ENCODE data around the gene SHH. TPM values are rescaled to one million over a fixed set of nuclear protein-coding genes. Genes with fewer than 3 reads are reported as not detected.

SHH gene
- total and polyA plus RNA-seq, 8 donors, result 0.29 to 11.0 (median 2.1) TPM

GRCh38 chr7:155847821-155848435 lies 35.7 kb upstream of the SHH start:
- Histone ChIP-seq H3K27ac (no peak overlapping the region), H3K4me3 (no peak overlapping the region), H3K36me3 (no peaks in the 10 kb centered on the region), H3K9me3 (no peaks in the 10 kb centered on the region), H3K27me3 (peaks cover 0 to 35% (median 0%) of the 10 kb centered on the region in 3 donors), H3K4me1 (peaks cover 7 to 19% (median 15%) of the 10 kb centered on the region in 4 donors)
- no peak for DNase-seq
- intact Hi-C loops (cut with DNase I; ENCODE audit: low total_unique reads), result no loop called here
- TF ChIP-seq EP300 (IDR thresholded peaks at IDR 0.05) (no peak), POLR2AphosphoS5 (IDR thresholded peaks at IDR 0.05) (no peak), CTCF (IDR thresholded peaks at IDR 0.05) (no peak), POLR2A (IDR thresholded peaks at IDR 0.05) (no peak)
- 78 to 84% (median 81%) methylated on average over 17 to 18 of the region's 18 CpGs for WGBS, 5 donors

- Histone ChIP-seq H3K4me3 (no peak overlapping the region), H3K9me3 (no peaks in the 10 kb centered on the region), H3K27me3 (peaks cover 0 to 43% (median 0%) of the 10 kb centered on the region in 3 donors), H3K4me1 (peaks cover 7 to 19% (median 15%) of the 10 kb centered on the region in 4 donors), H3K27ac (no peak overlapping the region), H3K36me3 (no peaks in the 10 kb centered on the region)
- WGBS, 5 donors, result 75 to 88% (median 85%) methylated on average over 15 of the region's 15 CpGs
- intact Hi-C loops (cut with DNase I; ENCODE audit: low total_unique reads), result no loop called here
- TF ChIP-seq POLR2A (IDR thresholded peaks at IDR 0.05), result no peak
- no peak for TF ChIP-seq POLR2AphosphoS5 (IDR thresholded peaks at IDR 0.05)
- no peak for TF ChIP-seq EP300 (IDR thresholded peaks at IDR 0.05)
- no peak for TF ChIP-seq CTCF (IDR thresholded peaks at IDR 0.05)
- no peak for DNase-seq
These were observed 34.7 kb upstream of the SHH start for GRCh38 chr7:155846936-155847335.

GRCh38 chr7:155846156-155846555 lies 33.9 kb upstream of the SHH start:
- DNase-seq, result no peak
- Histone ChIP-seq H3K4me3 (no peak overlapping the region), H3K9me3 (no peaks in the 10 kb centered on the region), H3K27ac (no peak overlapping the region), H3K27me3 (peaks cover 0 to 51% (median 0%) of the 10 kb centered on the region in 3 donors), H3K36me3 (no peaks in the 10 kb centered on the region), H3K4me1 (peaks cover 7 to 19% (median 15%) of the 10 kb centered on the region in 4 donors)
- WGBS, 5 donors, result 88 to 92% (median 89%) methylated on average over 5 of the region's 5 CpGs
- TF ChIP-seq POLR2A (IDR thresholded peaks at IDR 0.05), result no peak
- no peak for TF ChIP-seq EP300 (IDR thresholded peaks at IDR 0.05)
- TF ChIP-seq POLR2AphosphoS5 (IDR thresholded peaks at IDR 0.05), result no peak
- no peak for TF ChIP-seq CTCF (IDR thresholded peaks at IDR 0.05)
- intact Hi-C loops (cut with DNase I; ENCODE audit: low total_unique reads), result no loop called here

GRCh38 chr7:155845226-155845625 lies 33.0 kb upstream of the SHH start:
- Histone ChIP-seq H3K36me3 (no peaks in the 10 kb centered on the region), H3K27ac (no peak overlapping the region), H3K9me3 (no peaks in the 10 kb centered on the region), H3K4me3 (no peak overlapping the region), H3K4me1 (peaks cover 7 to 19% (median 12%) of the 10 kb centered on the region in 4 donors), H3K27me3 (peaks cover 0 to 52% (median 0%) of the 10 kb centered on the region in 3 donors)
- intact Hi-C loops (cut with DNase I; ENCODE audit: low total_unique reads), result no loop called here
- WGBS, 5 donors, result 89 to 94% (median 93%) methylated on average over 10 to 14 of the region's 14 CpGs
- TF ChIP-seq EP300 (IDR thresholded peaks at IDR 0.05) (no peak), CTCF (IDR thresholded peaks at IDR 0.05) (no peak), POLR2AphosphoS5 (IDR thresholded peaks at IDR 0.05) (no peak), POLR2A (IDR thresholded peaks at IDR 0.05) (no peak)
- DNase-seq, result no peak
